PC-3 (cell line): ENCODE data around the gene WEE1. TPM values are rescaled to one million over a fixed set of nuclear protein-coding genes. Genes with fewer than 3 reads are reported as not detected.

Experiments
- ATAC-seq: fragments of 200-7000 bp; cut with Tn5 transposase; 2 replicates; pipeline ENCODE4 v1.9.1; 2020; ENCODE audit warnings: mild to moderate bottlenecking, moderate library complexity
- BruUV-seq: library from RNA; stranded (reverse); fragments of 400-500 nt; replicated peaks from 2 replicates; lab custom pipeline; 2021; lab: Mats Ljungman, UMichigan
- CTCF ChIA-PET: fragments of 300-600 bp; sonication (Branson Sonifier 250); formaldehyde crosslinking; loops from one replicate; lab custom pipeline; 2022; ENCODE audit warnings: antibody characterized with exemption; lab: Charles Lee
- POLR2A ChIA-PET: fragments of 300-600 bp; sonication (Branson Sonifier 250); formaldehyde crosslinking; loops from one replicate; lab custom pipeline; 2022; ENCODE audit warnings: antibody characterized with exemption; ENCODE audit not compliant: unreplicated experiment; lab: Charles Lee
- DNase-seq: peaks from one replicate; pipeline ENCODE4 v3.0.0-alpha.2; 2015
- H2AFZ ChIP-seq: fragments of 300-600 bp; sonication (generic); 2 replicates; pipeline ENCODE4 v1.6.0; 2016; ENCODE audit warnings: antibody characterized with exemption, low read length
- H3F3A ChIP-seq: fragments of 300-600 bp; sonication (generic); one replicate; pipeline ENCODE4 v1.6.0; 2017; ENCODE audit warnings: antibody characterized with exemption, low read length, control low read depth, mild to moderate bottlenecking; ENCODE audit not compliant: unreplicated experiment
- H3K27ac ChIP-seq: fragments of 300-600 bp; sonication (generic); 2 replicates; pipeline ENCODE4 v1.5.1; 2016; ENCODE audit warnings: mild to moderate bottlenecking, low read length
- H3K27me3 ChIP-seq: fragments of 300-600 bp; sonication (generic); 2 replicates; pipeline ENCODE4 v1.6.1; 2016; ENCODE audit warnings: low read length, mixed read lengths
- H3K36me3 ChIP-seq: fragments of 300-600 bp; sonication (generic); 2 replicates; pipeline ENCODE4 v1.6.1; 2016; ENCODE audit warnings: low read depth, mixed run types, low read length, mixed read lengths
- H3K4me1 ChIP-seq: fragments of 300-600 bp; sonication (generic); 2 replicates; pipeline ENCODE4 v1.5.1; 2016; ENCODE audit warnings: low read length; ENCODE audit not compliant: insufficient read depth
- H3K4me2 ChIP-seq: fragments of 300-600 bp; sonication (generic); 2 replicates; pipeline ENCODE4 v1.6.0; 2016; ENCODE audit warnings: low read length
- H3K4me3 ChIP-seq: fragments of 300-600 bp; sonication (generic); 2 replicates; pipeline ENCODE4 v1.5.1; 2016; ENCODE audit warnings: mild to moderate bottlenecking, low read length, mixed read lengths
- H3K79me2 ChIP-seq: fragments of 300-600 bp; sonication (generic); 2 replicates; pipeline ENCODE4 v1.6.1; 2017; ENCODE audit warnings: low read length, mixed read lengths
- H3K9ac ChIP-seq: fragments of 300-600 bp; sonication (generic); 2 replicates; pipeline ENCODE4 v1.6.0; 2016; ENCODE audit warnings: mild to moderate bottlenecking, low read length
- H3K9me2 ChIP-seq: fragments of 300-600 bp; sonication (generic); replicated peaks from 2 replicates; pipeline ENCODE4 v1.6.1; 2016; ENCODE audit warnings: mixed run types, low read length, mixed read lengths
- H3K9me3 ChIP-seq: fragments of 300-600 bp; sonication (generic); 2 replicates; pipeline ENCODE4 v1.6.1; 2016; ENCODE audit warnings: low read length, mixed read lengths
- H4K20me1 ChIP-seq: fragments of 300-600 bp; sonication (generic); 2 replicates; pipeline ENCODE4 v1.6.1; 2016; ENCODE audit warnings: low read length, mixed read lengths
- CTCF ChIP-seq: fragments of 300-600 bp; sonication (generic); conservative IDR thresholded peaks from 2 replicates; pipeline ENCODE4 v1.5.1; 2017; ENCODE audit warnings: antibody characterized with exemption, low read depth, mild to moderate bottlenecking, low read length
- EZH2 ChIP-seq: fragments of 300-600 bp; sonication (generic); IDR thresholded peaks from one replicate; pipeline ENCODE4 v1.6.1; 2017; ENCODE audit warnings: antibody characterized with exemption, mild to moderate bottlenecking, low read length; ENCODE audit not compliant: unreplicated experiment
- EZH2phosphoT487 ChIP-seq: fragments of 300-600 bp; sonication (generic); IDR thresholded peaks from 2 replicates; pipeline ENCODE4 v1.6.1; 2018; ENCODE audit warnings: mild to moderate bottlenecking, antibody characterized with exemption, low read length, borderline replicate concordance
- intact Hi-C: fragments of 100-400 bp; cut with micrococcal nuclease; formaldehyde crosslinking; loops from 2 replicates; pipeline ENCODE4 v1.9.0; 2023
- total RNA-seq: library from RNA; depleted of rRNA; stranded (reverse); fragments of >200 nt; gene quantifications from 2 replicates; pipeline ENCODE4 v1.2.3, GENCODE V29; 2014

The WEE1 gene
- total RNA-seq, 1 experiment from 2014 or later, result 46.9 TPM

- intact Hi-C loops, result no loop called here
- TF ChIP-seq EZH2 (no peak), CTCF (no peak), EZH2phosphoT487 (no peak)
- no peaks in the 10 kb centered on the region for H3K36me3 ChIP-seq
- H2AFZ ChIP-seq, result no peak overlapping the region
- BruUV-seq, result no TSS peak
- ATAC-seq, result no peak
- POLR2A ChIA-PET, result no interaction called here
- H3K9me2 ChIP-seq, result no peaks in the 10 kb centered on the region
- H4K20me1 ChIP-seq, result no peaks in the 10 kb centered on the region
- no peak overlapping the region for H3K9ac ChIP-seq
- DNase-seq, result peak; percentile 46
- no peaks in the 10 kb centered on the region for H3K79me2 ChIP-seq
- 0 out of 2 replicates have a peak, but pooled peaks cover 5% of the 10 kb centered on the region for H3K9me3 ChIP-seq
- no peaks in the 10 kb centered on the region for H3K27me3 ChIP-seq
- H3K4me2 ChIP-seq, result no peak overlapping the region
- peaks cover 40% of the 10 kb centered on the region for H3K4me1 ChIP-seq
- H3F3A ChIP-seq, result no peaks in the 10 kb centered on the region
- CTCF ChIA-PET, result no interaction called here
- no peak overlapping the region for H3K4me3 ChIP-seq
- 0 out of 2 replicates have a peak overlapping the region, but pooled peaks have one; percentile 10 for H3K27ac ChIP-seq
These were observed 10.8 kb upstream of the WEE1 start for GRCh38 chr11:9562716-9563115.

GRCh38 chr11:9563196-9563730 lies 10.2 kb upstream of the WEE1 start:
- Histone ChIP-seq H3K4me3 (no peak overlapping the region), H4K20me1 (no peaks in the 10 kb centered on the region), H2AFZ (no peak overlapping the region), H3K9me2 (no peaks in the 10 kb centered on the region), H3K4me1 (peaks cover 45% of the 10 kb centered on the region), H3K9me3 (0 out of 2 replicates have a peak, but pooled peaks cover 5% of the 10 kb centered on the region), H3F3A (no peaks in the 10 kb centered on the region), H3K36me3 (no peaks in the 10 kb centered on the region), H3K4me2 (no peak overlapping the region), H3K79me2 (no peaks in the 10 kb centered on the region), H3K9ac (no peak overlapping the region), H3K27ac (0 out of 2 replicates have a peak overlapping the region, but pooled peaks have one; percentile 10), H3K27me3 (no peaks in the 10 kb centered on the region)
- no peak for ATAC-seq
- BruUV-seq, result no TSS peak
- intact Hi-C loops, result no loop called here
- TF ChIP-seq EZH2 (no peak), EZH2phosphoT487 (no peak), CTCF (no peak)
- DNase-seq, result no peak
- POLR2A ChIA-PET, result no interaction called here
- CTCF ChIA-PET, result interaction anchor here (0.6 kb wide), 1 partner anchor 10 kb away, joined by 3 read pairs; the partner anchor contains the start of gene WEE1
